Middle frontal gyrus (tissue), 1 donor: ENCODE measurements around the gene DBX2.
"Not testable (repeated sequence)": the region's sequence is repeated elsewhere in the genome, so short reads cannot be mapped to it uniquely, and the experiment has no call there.

Experiments used
- DNase-seq: peaks from one replicate; pipeline ENCODE4 v3.0.0-alpha.2; 2015; ENCODE audit warnings: low spot score; ENCODE audit errors: extremely low spot score

Gene DBX2

DNA sequence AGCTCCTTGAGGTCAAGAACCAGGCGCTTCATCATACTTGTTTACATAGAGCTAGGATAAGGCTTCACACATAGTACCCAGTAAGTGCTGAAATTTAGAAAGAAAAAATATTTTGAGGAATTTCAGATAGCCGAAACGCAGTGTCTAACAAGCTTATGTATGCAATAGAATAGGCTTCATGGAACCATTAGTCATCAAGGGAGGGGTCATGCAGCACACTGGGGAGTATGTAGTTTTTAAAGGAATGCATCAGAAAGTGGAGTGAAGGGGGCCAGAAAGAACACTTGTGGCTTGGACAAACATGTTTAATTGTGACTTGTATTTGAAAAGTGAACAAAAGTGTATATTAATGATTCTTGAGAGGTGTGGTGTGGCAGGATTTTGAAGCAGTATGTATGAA, 38.1 kb downstream of the DBX2 start:
- DNase-seq = no peak

DNA sequence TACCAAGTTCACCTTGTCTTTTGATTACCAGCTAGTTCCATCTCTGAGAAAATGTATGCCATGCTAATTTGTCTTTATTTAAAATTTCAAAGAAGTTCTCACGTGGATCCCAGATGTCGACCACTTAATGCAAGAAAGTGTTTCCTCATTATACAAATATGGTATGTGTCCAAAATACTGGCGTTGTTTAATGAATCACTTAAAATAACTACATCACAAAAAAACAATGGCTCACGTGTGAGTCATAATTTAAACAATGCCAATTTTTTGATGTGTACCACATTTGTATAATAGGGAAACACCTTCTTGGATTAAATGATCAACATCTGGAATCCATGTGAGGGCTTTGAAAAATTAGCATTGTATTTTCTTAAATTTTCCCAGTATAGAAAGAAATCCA, 40.8 kb downstream of the DBX2 start:
- no peak for DNase-seq

- DNase-seq = no peak
These were observed 42.7 kb downstream of the DBX2 start for GRCh38 chr12:45008211-45008610.

DNA sequence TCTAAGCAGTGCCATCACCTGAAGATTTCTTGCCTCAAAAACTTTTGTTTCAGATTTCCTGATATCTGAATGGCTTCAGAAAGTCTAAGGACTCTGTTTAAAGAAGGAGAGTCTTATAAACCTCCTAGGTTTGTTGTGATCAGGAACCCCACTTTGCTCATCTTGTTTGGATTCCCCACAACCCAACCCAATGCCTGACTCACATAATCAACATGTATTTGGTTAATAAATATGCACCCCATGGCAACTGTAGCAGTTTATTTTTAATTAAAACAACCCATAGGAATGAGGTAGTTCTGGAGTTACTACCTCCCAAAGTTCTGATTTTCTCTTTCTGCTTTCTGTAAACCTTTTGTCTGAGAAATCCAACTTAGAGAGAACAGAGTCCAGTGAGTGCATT, 51.5 kb downstream of the DBX2 start:
- no peak for DNase-seq

GRCh38 chr12:44993161-44993560, 57.7 kb downstream of the DBX2 start:
- no peak for DNase-seq

DNA sequence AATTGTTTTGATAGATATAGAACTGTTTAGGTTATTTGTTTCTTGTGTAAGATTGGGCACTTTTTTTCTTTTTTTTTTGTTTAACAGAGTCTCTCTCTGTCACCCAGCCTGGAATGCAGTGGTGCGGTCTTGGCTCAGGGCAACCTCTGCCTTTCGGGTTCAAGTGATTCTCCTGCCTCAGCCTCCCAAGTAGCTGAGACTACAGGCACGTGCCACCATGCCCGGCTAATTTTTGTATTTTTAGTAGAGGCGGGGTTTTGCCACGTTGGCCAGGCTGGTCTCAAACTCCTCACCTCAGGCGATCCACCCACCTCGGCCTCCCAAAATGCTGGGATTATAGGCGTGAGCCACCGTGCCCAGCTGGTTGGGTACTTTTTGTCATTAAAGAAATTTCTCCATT, 66.0 kb downstream of the DBX2 start:
- not testable (repeated sequence) for DNase-seq

DNA sequence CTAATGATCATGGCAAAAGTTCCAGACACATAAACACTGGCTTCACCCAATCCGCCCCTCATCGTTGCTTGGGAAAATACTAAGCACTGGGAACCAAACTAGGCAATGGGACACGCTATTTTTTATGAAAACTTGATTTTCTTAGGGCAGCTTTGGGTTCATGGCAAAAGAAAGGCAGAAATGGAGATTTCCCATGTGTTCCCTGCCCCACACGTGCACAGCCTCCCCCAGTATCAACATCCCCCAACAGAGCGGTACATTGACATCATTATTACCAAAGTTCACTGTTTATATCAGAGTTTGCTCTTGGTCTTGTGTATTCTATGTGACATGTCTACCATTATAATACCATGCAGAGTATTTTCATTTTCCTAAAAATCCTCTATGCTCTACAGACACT, 71.0 kb downstream of the DBX2 start:
- DNase-seq = no peak

- DNase-seq = no peak
These were observed 74.7 kb downstream of the DBX2 start for GRCh38 chr12:44976246-44976645.

DNA sequence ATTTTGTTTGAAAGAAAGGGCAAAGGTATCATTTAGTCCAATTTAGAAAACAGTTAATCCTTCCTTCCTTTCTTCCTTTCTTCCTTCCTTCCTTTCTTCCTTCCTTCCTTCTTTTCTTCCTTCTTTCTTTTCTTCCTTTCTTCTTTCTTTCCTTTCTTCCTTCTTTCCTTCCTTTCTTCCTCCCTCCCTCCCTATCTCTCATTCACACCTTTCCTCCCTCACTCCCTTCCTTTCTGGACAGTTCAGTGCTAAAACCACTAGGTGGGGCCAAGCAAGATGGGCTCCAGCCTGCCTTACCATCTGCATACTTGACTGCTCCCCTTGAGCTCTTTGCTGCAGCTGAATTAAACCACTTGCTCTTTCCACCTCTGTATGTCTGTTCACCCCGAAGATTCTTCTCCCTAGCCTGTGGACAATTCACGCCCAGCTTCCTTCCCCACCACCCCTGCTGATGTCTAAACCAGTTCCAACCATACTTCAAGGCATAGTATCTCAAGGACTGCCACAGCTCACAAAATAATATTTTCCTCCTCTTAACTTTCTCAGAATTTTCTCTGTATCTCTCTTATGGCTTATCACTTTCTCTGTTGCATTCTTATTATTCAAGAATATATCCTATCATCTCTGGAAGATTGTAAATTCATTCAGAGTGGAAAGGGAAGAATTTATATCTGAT, 78.0 kb downstream of the DBX2 start:
- DNase-seq = no peak

DNA sequence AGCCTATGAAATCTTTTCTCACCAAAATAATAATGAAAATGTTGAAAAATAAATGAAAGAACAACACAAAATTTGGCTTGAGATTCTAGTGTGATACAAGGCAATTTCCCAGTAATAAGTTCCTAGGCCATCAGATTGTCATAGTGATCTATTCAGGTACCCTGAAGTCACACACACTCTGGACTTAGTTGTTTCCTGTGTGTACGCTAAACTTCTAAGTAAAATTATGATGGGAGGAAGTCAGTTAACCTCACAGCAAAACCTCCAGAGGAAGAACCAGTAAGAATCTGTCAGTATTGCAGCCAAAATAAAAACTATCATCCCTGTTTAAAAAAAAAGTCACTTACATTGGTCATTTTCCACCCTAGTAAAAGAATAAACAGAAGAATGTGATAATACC, 81.9 kb downstream of the DBX2 start:
- no peak for DNase-seq
